WTC11 (cell line): ENCODE measurements around the gene MIP. TPM values are rescaled to one million over a fixed set of nuclear protein-coding genes. Genes with fewer than 3 reads are reported as not detected.

Experiments used
- ATF6 ChIP-seq: sonication (generic); formaldehyde crosslinking; IDR thresholded peaks from 2 replicates; pipeline ENCODE4 v1.8.1; 2023; ENCODE audit warnings: mild to moderate bottlenecking, missing genetic modification reagents
- GABPB1 ChIP-seq: sonication (generic); formaldehyde crosslinking; IDR thresholded peaks from 2 replicates; pipeline ENCODE4 v1.8.1; 2023; ENCODE audit warnings: mild to moderate bottlenecking, missing genetic modification reagents
- GRHL2 ChIP-seq: fragments of 250-450 bp; sonication (Bioruptor Pico); IDR thresholded peaks from 2 replicates; pipeline ENCODE4 v1.8.0; 2022; ENCODE audit warnings: mild to moderate bottlenecking, moderate library complexity; ENCODE audit not compliant: insufficient replicate concordance, severe bottlenecking
- JAZF1 ChIP-seq: fragments of 250-450 bp; sonication (Bioruptor Pico); IDR thresholded peaks from 2 replicates; pipeline ENCODE4 v1.9.0; 2021; ENCODE audit warnings: moderate library complexity, mild to moderate bottlenecking, inconsistent platforms
- PRRX2 ChIP-seq: fragments of 250-450 bp; sonication (Bioruptor Pico); IDR thresholded peaks from 2 replicates; pipeline ENCODE4 v1.8.0; 2021; ENCODE audit warnings: mild to moderate bottlenecking
- RORB ChIP-seq: fragments of 250-450 bp; sonication (Bioruptor Pico); IDR thresholded peaks from 2 replicates; pipeline ENCODE4 v1.9.0; 2021; ENCODE audit warnings: mild to moderate bottlenecking
- SMAD3 ChIP-seq: sonication (generic); formaldehyde crosslinking; IDR thresholded peaks from 2 replicates; pipeline ENCODE4 v1.8.0; 2022; ENCODE audit warnings: missing genetic modification reagents, mild to moderate bottlenecking, borderline replicate concordance
- SP1 ChIP-seq: sonication (generic); formaldehyde crosslinking; conservative IDR thresholded peaks from 2 replicates; pipeline ENCODE4 v1.8.1; 2022; ENCODE audit warnings: missing genetic modification reagents
- TCF7 ChIP-seq: sonication (generic); formaldehyde crosslinking; IDR thresholded peaks from 2 replicates; pipeline ENCODE4 v1.8.0; 2022; ENCODE audit warnings: mild to moderate bottlenecking, low read depth, missing genetic modification reagents, moderate library complexity
- TEAD1 ChIP-seq: sonication (generic); formaldehyde crosslinking; IDR thresholded peaks from 2 replicates; pipeline ENCODE4 v1.8.0; 2022; ENCODE audit warnings: mild to moderate bottlenecking, missing genetic modification reagents
- ZNF232 ChIP-seq: sonication (generic); formaldehyde crosslinking; IDR thresholded peaks from 2 replicates; pipeline ENCODE4 v1.8.0; 2022; ENCODE audit warnings: mild to moderate bottlenecking, missing genetic modification reagents
- ZNF263 ChIP-seq: sonication (generic); formaldehyde crosslinking; IDR thresholded peaks from 2 replicates; pipeline ENCODE4 v1.8.1; 2022; ENCODE audit warnings: low read depth, mild to moderate bottlenecking, moderate library complexity, missing genetic modification reagents
- ZNF281 ChIP-seq: sonication (generic); formaldehyde crosslinking; IDR thresholded peaks from 2 replicates; pipeline ENCODE4 v1.8.0; 2023; ENCODE audit warnings: mild to moderate bottlenecking, missing genetic modification reagents
- ZNF416 ChIP-seq: fragments of 250-450 bp; sonication (Bioruptor Pico); IDR thresholded peaks from 2 replicates; pipeline ENCODE4 v1.9.0; 2021; ENCODE audit warnings: mild to moderate bottlenecking, inconsistent platforms
- ZNF425 ChIP-seq: fragments of 250-450 bp; sonication (Bioruptor Pico); conservative IDR thresholded peaks from 2 replicates; pipeline ENCODE4 v1.9.0; 2021; ENCODE audit warnings: mild to moderate bottlenecking
- ZNF671 ChIP-seq: fragments of 250-450 bp; sonication (Bioruptor Pico); IDR thresholded peaks from 2 replicates; pipeline ENCODE4 v1.8.0; 2021; ENCODE audit warnings: mild to moderate bottlenecking
- total RNA-seq: library from RNA; stranded (reverse); gene quantifications from 3 replicates; pipeline ENCODE4 v1.2.3, GENCODE V29; 2021
- TF ChIP-seq, protein P1 (sequence below): sonication (generic); formaldehyde crosslinking; IDR thresholded peaks from 2 replicates; pipeline ENCODE4 v1.8.0; 2022; ENCODE audit warnings: mild to moderate bottlenecking, missing genetic modification reagents
- TF ChIP-seq, protein P2 (sequence below): fragments of 250-450 bp; sonication (Bioruptor Pico); IDR thresholded peaks from 2 replicates; pipeline ENCODE4 v1.9.0; 2021; ENCODE audit warnings: moderate library complexity, mild to moderate bottlenecking, inconsistent platforms, borderline replicate concordance
- TF ChIP-seq, protein P3 (sequence below): sonication (generic); formaldehyde crosslinking; IDR thresholded peaks from 2 replicates; pipeline ENCODE4 v1.8.1; 2022; ENCODE audit warnings: mild to moderate bottlenecking, missing genetic modification reagents, moderate library complexity, borderline replicate concordance
- TF ChIP-seq, protein P4 (sequence below): sonication (generic); formaldehyde crosslinking; IDR thresholded peaks from 2 replicates; pipeline ENCODE4 v1.8.1; 2022; ENCODE audit warnings: low read depth, missing genetic modification reagents, borderline replicate concordance
- TF ChIP-seq, protein P5 (sequence below): sonication (generic); formaldehyde crosslinking; IDR thresholded peaks from 2 replicates; pipeline ENCODE4 v1.8.1; 2023; ENCODE audit warnings: mild to moderate bottlenecking, missing genetic modification reagents, moderate library complexity
- TF ChIP-seq, protein P6 (sequence below): fragments of 200-600 bp; IDR thresholded peaks from 2 replicates; pipeline ENCODE4 v1.8.0; 2022; ENCODE audit warnings: antibody characterized with exemption

MIP gene
- total RNA-seq, 1 experiment from 2014 or later: not detected

- TF ChIP-seq ZNF281 (CRISPR knock-in tag) (peak; percentile 66; the same call in 1 of the 2 replicates), SP1 (CRISPR knock-in tag) (peak; percentile 54; the same call in 1 of the 2 replicates), ZNF263 (CRISPR knock-in tag) (no peak), RORB (CRISPR knock-in tag) (no peak), JAZF1 (no peak), GABPB1 (CRISPR knock-in tag) (peak; percentile 52), ATF6 (no peak), ZNF425 (CRISPR knock-in tag) (no peak), ZNF671 (CRISPR knock-in tag) (no peak), GRHL2 (CRISPR knock-in tag) (no peak), TCF7 (CRISPR knock-in tag) (no peak), ZNF232 (CRISPR knock-in tag) (no peak), PRRX2 (CRISPR knock-in tag) (no peak), ZNF416 (CRISPR knock-in tag) (0 out of 2 replicates have a peak, but pooled peaks have one; percentile 57), TEAD1 (CRISPR knock-in tag) (0 out of 2 replicates have a peak, but pooled peaks have one; percentile 59), SMAD3 (CRISPR knock-in tag) (no peak)
- TF ChIP-seq, protein P1, sequence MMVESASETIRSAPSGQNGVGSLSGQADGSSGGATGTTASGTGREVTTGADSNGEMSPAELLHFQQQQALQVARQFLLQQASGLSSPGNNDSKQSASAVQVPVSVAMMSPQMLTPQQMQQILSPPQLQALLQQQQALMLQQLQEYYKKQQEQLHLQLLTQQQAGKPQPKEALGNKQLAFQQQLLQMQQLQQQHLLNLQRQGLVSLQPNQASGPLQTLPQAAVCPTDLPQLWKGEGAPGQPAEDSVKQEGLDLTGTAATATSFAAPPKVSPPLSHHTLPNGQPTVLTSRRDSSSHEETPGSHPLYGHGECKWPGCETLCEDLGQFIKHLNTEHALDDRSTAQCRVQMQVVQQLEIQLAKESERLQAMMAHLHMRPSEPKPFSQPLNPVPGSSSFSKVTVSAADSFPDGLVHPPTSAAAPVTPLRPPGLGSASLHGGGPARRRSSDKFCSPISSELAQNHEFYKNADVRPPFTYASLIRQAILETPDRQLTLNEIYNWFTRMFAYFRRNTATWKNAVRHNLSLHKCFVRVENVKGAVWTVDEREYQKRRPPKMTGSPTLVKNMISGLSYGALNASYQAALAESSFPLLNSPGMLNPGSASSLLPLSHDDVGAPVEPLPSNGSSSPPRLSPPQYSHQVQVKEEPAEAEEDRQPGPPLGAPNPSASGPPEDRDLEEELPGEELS (CRISPR knock-in tag): peak; percentile 69; the same call in 1 of the 2 replicates
- TF ChIP-seq, protein P2, sequence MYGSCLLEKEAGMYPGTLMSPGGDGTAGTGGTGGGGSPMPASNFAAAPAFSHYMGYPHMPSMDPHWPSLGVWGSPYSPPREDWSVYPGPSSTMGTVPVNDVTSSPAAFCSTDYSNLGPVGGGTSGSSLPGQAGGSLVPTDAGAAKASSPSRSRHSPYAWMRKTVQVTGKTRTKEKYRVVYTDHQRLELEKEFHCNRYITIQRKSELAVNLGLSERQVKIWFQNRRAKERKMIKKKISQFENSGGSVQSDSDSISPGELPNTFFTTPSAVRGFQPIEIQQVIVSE: no peak
- TF ChIP-seq, protein P3, sequence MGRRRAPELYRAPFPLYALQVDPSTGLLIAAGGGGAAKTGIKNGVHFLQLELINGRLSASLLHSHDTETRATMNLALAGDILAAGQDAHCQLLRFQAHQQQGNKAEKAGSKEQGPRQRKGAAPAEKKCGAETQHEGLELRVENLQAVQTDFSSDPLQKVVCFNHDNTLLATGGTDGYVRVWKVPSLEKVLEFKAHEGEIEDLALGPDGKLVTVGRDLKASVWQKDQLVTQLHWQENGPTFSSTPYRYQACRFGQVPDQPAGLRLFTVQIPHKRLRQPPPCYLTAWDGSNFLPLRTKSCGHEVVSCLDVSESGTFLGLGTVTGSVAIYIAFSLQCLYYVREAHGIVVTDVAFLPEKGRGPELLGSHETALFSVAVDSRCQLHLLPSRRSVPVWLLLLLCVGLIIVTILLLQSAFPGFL: no peak
- TF ChIP-seq, protein P4, sequence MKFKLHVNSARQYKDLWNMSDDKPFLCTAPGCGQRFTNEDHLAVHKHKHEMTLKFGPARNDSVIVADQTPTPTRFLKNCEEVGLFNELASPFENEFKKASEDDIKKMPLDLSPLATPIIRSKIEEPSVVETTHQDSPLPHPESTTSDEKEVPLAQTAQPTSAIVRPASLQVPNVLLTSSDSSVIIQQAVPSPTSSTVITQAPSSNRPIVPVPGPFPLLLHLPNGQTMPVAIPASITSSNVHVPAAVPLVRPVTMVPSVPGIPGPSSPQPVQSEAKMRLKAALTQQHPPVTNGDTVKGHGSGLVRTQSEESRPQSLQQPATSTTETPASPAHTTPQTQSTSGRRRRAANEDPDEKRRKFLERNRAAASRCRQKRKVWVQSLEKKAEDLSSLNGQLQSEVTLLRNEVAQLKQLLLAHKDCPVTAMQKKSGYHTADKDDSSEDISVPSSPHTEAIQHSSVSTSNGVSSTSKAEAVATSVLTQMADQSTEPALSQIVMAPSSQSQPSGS (CRISPR knock-in tag): no peak
- TF ChIP-seq, protein P5, sequence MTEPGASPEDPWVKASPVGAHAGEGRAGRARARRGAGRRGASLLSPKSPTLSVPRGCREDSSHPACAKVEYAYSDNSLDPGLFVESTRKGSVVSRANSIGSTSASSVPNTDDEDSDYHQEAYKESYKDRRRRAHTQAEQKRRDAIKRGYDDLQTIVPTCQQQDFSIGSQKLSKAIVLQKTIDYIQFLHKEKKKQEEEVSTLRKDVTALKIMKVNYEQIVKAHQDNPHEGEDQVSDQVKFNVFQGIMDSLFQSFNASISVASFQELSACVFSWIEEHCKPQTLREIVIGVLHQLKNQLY (CRISPR knock-in tag): no peak
- TF ChIP-seq, protein P6, sequence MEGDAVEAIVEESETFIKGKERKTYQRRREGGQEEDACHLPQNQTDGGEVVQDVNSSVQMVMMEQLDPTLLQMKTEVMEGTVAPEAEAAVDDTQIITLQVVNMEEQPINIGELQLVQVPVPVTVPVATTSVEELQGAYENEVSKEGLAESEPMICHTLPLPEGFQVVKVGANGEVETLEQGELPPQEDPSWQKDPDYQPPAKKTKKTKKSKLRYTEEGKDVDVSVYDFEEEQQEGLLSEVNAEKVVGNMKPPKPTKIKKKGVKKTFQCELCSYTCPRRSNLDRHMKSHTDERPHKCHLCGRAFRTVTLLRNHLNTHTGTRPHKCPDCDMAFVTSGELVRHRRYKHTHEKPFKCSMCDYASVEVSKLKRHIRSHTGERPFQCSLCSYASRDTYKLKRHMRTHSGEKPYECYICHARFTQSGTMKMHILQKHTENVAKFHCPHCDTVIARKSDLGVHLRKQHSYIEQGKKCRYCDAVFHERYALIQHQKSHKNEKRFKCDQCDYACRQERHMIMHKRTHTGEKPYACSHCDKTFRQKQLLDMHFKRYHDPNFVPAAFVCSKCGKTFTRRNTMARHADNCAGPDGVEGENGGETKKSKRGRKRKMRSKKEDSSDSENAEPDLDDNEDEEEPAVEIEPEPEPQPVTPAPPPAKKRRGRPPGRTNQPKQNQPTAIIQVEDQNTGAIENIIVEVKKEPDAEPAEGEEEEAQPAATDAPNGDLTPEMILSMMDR: no peak
Measured at GRCh38 chr12:56448860-56449621, 5.4 kb downstream of the MIP start, which contains the start of gene TIMELESS (continued).
